Stimulated activated CD8-positive, alpha-beta memory T cell treated with anti-CD3 and anti-CD28 coated beads, Interleukin-4, amount 100 ng/mL, for 48 hours (primary cell): ENCODE measurements around the gene PACRGL.

Source experiments
- DNase-seq: peaks from one replicate; pipeline ENCODE4 v3.0.0-alpha.2; 2020

PACRGL gene

DNA sequence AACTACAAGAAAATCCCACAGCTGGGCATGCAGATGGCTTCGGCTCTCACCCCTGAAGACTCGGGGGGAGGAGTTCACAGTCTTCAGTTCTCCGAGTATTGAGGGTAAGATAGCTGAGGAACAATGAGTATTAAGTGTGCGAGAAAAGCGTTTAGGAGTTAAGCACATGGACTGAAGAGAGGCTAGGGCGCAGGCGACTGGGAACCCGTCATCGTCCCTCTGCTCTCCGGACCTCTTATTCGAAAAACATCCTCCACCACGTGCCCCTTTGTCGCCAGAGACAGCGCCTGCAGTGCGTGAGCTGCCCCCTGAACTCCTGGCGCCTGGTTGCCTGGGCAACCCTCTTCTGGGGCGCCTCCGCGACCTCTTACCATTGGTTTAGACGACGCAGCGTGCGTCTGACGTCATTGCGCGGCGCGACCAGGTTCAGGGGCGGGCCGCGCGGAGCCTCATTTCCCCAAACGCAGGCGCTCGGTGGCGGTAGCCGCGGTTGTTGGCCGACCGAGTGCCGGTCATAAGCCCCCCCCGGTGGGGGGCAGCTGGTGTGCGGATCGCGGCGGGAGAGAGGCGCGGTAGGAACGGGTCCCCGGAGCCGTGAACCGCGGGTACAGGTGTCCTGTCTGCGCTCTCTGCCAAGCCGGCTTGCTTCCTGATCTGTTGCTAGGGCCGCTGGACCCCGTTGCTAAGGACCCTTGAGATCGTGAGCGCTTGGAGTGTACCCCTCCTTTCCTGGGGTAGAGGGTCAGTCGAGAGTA, at the start of gene PACRGL:
PACRGL (plus strand) TSS at position 452 of the 755 bp plus-strand sequence. CDS start 4,024 bp downstream, outside the sequence.
- peak; percentile 94 for DNase-seq

- DNase-seq = no peak
Measured at GRCh38 chr4:20652226-20652885, 47.9 kb upstream of the PACRGL start.

GRCh38 chr4:20658456-20658855, 41.8 kb upstream of the PACRGL start:
- no peak for DNase-seq

DNA sequence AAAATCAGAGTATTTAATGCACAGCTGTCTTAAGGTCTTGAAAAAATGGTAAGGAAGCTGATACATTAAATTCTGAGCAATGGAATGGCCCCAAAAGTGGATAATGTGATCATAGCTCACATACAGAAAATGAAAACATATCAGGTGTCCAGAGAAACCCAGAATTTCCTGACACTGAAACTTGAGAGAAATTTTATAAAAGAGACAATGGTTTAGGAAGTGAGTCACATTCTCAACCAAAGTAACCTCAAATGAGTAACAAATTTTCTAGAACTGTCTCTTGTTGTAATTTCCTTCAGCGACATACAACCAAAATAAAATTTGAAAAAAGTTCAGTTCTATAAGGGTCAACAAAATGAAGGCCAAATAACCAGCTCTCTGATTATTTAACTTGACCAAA, 37.4 kb upstream of the PACRGL start:
- DNase-seq = no peak

DNA sequence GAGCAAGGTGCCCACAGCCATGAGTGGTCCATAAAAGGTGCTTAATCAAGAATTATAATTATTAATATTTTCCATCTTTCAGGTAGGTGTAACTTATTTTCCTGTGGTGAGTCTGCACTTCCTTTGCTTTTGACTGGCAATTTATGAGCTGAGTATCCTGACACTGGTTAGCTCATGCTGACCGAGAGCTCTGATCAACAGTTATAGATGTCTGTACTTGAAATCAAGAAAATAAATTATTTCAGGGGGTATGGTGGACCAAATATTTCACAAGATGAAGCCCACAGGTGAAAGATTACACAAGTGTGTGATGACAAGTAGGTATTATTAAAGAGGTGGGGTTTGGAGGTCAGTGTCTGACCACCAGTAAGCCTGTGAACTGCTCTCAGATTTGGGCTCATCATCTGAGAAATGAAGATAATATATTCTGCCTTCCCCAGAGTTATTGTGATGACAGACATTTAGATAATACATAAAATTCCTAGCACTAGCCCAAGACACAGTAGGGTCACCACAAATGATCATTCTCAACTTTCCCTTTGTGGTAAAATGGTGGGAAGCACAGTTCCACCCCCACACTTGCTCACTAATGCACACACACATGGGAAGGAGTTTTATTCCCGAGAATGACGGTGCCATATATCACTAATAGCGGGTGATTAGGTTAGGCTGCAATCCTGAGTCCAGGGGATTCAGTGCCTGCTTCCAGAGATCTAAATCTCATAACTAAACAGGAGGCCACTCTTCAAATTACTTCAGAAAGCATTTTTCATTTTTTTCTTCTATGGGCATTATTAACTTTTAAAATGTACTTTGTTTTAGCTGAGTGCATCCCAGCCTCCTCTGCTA, 34.0 kb upstream of the PACRGL start:
- DNase-seq = no peak

DNA sequence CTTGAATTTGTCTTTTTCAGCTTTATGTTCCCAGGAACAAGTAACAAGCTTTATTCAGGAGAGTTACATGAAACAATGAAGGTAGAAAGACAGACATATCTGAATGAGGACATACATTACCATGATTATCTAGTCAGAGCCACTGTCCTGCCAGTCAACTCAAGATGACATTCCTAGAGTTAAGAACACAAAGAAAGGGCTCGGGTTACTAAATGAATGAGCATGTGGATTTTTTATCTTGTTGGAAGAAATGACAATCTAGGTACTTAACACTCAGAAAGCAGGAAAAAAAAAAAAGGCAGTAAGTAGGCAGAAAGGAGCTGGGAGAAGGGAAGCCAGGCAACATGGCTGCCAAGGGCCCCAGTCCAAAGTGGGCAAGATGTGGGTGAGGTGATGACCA, 28.0 kb upstream of the PACRGL start:
- no peak for DNase-seq

DNA sequence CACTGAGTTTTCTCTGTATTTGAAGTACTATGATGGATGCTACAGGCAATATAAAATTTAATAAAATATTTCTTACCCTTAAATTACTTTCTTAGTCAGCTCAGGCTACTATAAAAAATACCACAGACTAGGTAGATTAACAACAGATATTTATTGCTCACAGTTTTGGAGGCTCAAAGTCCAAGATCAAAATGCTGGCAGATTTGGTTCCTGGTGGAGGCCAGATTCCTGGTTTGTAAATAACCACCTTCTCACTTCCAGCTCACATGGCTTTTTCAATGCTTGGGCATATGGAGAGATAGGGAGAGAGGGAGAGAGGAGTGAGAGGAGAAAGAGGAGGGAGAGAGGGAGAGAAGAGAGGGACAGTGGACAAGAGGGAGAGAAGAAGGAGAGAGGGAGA, 24.5 kb upstream of the PACRGL start:
- no peak for DNase-seq

- no peak for DNase-seq
Measured at GRCh38 chr4:20676501-20677197, 23.6 kb upstream of the PACRGL start.

DNA sequence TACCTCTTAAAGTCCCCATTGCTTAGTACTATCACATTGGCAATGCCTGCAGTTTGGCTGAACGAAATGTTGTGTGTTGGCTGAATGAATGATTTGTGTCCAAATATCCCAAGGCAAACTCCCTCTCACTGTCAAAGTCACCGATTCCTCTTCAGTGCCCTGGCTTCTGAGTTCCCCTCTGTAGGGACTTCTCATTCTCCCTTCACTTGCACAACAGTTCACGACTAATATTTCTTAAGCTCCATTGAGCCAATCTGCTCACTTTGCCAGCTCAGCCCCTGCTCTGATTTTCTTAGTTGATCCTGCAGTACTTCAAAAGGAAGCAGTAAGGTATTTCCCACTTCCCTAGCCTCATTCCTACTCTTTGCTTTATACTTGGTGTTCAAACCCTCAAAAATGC, 21.9 kb upstream of the PACRGL start:
- DNase-seq = no peak

DNA sequence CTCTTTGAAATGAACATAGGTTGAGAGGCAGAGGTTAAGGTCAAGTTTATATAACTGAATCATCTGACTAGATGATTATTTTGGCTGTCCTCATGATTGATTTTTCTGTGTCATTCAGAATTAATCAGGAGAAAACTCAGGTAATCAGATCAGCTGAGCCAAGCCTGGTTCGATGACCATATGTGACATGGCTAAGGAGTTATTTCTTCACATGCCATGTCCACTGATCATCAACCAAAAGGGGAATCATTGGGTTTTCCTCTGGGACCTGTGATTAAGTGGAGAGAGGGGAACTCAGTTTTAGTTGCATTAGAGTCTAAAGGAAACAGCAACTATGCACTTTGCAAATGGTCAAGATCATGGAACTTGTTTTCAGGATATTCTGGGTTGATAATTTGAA, 20.3 kb upstream of the PACRGL start:
- DNase-seq = no peak

DNA sequence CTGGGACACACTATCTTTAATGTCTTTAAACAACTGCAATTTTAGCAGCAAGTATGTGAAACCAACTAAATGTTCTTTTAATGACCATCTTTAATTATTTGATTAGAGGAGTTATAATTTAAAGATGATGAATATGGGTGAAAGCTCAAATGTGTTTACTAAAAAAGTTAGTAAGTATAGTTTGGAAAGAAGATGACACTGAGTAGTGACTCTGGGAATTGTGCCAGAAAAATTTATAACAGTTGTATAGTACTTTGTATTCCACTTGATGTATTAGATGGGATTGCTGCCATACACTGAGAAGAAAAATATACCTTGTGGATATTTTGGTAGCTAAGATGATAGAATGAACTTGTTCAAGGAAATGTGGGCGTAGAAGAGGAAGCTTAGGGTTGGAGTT, 19.5 kb upstream of the PACRGL start:
- DNase-seq = no peak

- no peak for DNase-seq
Measured at GRCh38 chr4:20681271-20681670, 19.0 kb upstream of the PACRGL start.

DNA sequence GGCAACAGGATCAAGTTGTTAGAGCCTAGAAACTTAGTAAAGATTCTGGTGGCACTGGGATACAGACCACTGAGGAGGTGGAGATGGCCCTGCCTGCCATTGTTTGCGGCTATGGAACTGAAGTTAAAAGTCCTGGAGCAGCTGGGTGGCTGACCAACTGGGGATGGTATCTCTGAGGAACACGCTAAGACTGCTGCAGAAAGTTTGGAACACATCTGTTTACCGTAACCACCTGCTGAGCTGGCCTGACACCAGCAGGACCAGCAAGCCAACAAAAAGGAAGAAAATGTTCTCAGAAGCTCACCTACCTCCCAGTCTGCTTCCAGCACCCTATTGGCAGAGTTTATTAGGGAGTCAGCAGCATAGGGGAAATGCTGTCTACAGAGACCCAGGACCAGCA, 17.4 kb upstream of the PACRGL start:
- DNase-seq = no peak

- DNase-seq = no peak
Measured at GRCh38 chr4:20683766-20684165, 16.5 kb upstream of the PACRGL start.

DNA sequence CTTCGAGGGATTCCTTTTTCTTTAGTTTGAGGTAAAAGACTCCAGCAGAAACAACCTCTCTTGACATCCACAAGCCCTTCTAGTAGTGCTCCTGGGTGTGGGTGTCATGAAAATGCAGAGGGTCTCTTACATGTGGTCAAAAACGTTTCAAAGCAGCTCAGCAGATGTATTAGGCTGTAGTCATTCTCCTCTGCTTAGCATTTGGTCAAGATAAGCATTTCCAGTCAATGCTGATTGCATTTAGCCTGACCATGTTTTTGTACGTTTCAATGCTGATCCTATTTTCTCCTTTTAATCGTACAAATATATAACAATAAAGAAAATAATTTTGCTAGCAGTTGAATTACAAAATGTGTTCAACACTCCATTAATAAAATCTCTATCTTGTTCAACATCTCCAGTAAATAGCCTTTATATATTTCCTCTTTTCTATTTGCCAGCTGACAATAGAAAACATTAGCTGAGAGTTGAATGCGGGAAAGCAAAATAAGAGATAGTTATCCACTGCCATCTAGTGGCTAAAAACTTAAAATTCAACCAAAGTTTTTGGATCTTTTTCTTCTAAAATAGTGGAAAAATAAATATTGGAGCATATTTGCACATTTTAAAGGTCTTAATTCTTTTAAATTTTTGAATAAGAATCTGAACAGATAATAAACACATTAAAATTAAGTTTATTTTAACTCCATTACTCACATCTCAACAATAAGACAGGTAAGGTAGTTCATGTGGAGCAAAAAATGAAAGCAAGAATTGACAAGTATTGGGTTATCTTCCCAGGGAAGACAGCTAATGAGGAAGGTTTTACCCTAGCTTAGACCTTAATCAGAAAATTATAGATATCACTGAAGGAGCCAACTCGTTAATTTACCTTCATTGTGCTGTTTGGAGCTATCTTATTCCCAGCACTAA, 15.2 kb upstream of the PACRGL start:
- no peak for DNase-seq

- no peak for DNase-seq
Measured at GRCh38 chr4:20687864-20688263, 12.4 kb upstream of the PACRGL start.

GRCh38 chr4:20696815-20697214, 3.4 kb upstream of the PACRGL start:
- DNase-seq = no peak

- DNase-seq = no peak
Measured at GRCh38 chr4:20698382-20698781, 1.9 kb upstream of the PACRGL start.

GRCh38 chr4:20698820-20699219, 1.4 kb upstream of the PACRGL start:
- no peak for DNase-seq

DNA sequence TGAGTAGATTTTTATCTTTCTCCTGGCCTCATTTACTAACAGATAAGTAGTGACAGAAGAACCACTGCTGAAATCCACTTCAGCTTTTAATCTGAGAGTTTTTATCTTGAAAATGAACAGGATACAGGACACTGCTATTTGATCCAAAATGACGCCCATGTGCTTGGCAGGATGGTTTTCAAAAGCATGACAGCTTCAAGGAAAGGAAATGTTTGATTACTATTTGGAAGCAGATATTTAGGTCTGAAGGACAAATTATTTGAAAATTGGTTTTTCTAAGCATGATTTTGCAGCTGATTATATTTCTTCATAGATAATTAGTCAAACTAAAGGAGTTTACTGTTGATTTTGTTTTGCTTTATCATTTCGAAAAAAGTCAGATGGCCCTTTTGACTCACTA, 11.1 kb downstream of the PACRGL start:
- DNase-seq = no peak

DNA sequence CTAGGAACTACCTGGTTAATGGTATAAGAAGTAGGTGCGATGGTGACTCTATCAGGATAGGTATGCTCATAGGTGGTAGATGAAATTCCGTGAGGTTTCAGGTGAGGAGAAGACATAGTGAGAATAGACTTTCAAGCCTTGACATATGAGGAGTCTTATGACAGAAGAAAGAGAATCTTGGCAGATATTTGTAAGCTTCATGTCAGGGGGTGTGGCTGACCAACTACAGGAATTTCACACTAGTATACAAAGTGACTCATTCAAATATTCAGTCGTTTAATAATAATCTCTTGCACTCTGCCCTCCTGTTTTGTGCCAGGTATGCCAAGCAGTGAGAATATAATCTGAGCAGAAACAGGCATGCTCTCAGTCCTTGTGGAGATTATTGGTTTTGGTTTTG, 22.8 kb downstream of the PACRGL start:
- DNase-seq = no peak

DNA sequence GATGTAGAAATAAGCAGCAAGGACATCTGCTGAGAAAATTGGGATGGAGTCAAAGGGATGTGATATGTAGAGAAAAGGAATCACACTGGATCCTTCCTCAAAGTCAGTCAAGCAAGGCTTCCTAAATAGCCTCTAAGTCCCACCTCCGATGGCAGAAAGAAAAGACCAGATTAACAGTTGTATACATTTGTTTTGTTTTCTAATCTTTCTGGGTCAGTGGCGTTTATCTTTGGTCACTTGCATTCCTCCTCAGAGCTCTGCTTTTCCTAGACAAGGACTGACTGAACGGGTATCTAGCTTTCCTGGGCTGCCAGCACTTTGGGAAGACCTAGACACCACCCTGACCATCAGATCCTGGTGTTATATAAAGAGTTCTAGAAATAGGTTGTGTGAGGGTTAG, 23.2 kb downstream of the PACRGL start:
- DNase-seq = no peak
